DND-41 (cell line): ENCODE data around the gene OR7D2.

Experiments
- CTCF ChIP-seq: IDR thresholded peaks from 2 replicates; pipeline ENCODE4 v1.5.1; 2012; ENCODE audit warnings: borderline replicate concordance, low read length, moderate library complexity, mild to moderate bottlenecking; ENCODE audit not compliant: poor library complexity, severe bottlenecking; ENCODE audit errors: extremely low read depth
- EZH2 ChIP-seq: IDR thresholded peaks from 3 replicates; pipeline ENCODE4 v1.6.1; 2012; ENCODE audit warnings: borderline replicate concordance, low read depth, mild to moderate bottlenecking, moderate library complexity, low read length, inconsistent platforms; ENCODE audit not compliant: severe bottlenecking

DNA sequence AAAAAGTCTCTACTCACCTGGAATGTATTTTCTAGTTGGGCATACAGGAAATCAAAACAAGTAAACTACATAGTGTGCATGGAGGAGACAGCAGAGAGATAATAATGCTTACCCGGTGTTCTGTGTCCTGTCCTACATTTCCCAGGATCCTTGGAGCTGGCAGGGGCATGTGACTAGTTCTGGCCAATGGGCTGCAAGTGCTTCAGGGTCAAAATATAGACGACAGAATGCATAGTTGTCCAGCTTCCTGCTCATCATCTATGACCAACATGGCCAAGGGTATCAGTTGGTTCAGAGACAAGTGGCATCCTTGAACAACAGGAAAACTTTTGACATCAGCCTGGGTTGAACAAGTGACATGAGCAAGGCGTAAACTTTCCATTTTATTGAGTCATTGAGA is 30.1 kb upstream of the OR7D2 start:
- TF ChIP-seq CTCF (no peak), EZH2 (no peak)
